HG02938 (cell line): ENCODE data around the gene SELENOK.
A peak's percentile ranks its signal among the peaks of the same experiment; 100 is the strongest.
"Not testable (repeated sequence)": the region's sequence is repeated elsewhere in the genome, so short reads cannot be mapped to it uniquely, and the experiment has no call there.

Experiments used
- ATAC-seq: cut with Tn5 transposase; IDR thresholded peaks from one replicate; pipeline ENCODE4 v1.9.1; 2021; ENCODE audit warnings: mild to moderate bottlenecking, moderate library complexity; ENCODE audit not compliant: unreplicated experiment

The SELENOK gene

DNA sequence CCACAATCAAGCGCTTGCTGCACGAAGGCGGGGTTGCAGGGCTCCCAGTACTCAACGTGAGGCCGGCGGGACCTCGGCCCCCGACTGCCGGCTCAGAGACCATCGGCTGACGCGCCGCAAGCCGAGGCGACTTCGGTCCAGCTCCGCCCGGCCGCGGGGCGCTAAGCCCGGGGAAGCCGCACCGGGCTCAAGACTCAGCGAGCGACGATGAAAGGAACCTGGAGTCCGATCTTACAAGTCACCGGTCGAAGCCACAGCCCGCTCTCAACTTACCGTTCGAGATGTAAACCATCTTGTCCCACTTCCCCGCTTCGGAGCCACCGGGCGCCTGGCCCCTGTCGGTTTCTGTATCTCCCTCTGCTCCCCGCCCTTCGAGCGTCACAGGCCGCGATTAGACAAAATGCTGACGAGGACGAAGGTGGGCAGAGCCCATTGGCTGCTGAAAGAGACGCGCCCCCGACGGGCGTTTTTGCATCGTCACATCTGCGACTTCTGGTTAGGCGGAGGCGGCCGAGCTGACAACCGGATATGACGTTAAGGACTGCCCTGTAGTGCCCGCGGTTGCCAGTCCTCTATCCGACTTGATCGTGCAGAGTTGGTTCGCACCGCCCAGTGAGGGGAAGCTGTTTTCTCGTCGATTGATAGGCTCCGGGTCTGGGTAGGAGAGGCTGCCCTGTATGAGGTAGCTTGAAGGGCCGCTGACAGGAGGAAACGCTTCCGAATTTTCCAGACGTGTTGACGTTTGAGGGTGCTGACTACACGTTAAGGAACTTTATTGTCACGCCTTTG is at the start of gene SELENOK:
Gene SELENOK, minus strand, starts transcription at position 363 of the 789 bp plus-strand sequence.
- peak; percentile 96 for ATAC-seq

DNA sequence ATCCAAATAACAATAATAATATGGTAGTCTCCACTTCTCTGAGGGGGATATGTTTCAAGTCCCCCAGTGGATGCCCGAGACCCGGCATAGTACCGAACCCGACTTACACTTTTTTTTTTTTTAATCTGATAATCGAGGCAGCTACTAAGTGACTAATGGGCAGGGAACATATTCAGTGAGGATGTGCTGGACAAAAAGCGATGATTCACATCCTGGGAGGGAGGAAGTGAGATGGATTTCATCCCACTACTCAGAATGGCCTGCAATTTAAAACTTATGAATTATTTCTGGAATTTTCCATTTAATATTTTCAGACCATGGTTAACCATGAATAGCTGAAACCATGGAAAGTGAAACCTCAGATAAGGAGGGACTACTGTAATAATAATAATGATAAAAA is 49.5 kb upstream of the SELENOK start:
- no peak for ATAC-seq

DNA sequence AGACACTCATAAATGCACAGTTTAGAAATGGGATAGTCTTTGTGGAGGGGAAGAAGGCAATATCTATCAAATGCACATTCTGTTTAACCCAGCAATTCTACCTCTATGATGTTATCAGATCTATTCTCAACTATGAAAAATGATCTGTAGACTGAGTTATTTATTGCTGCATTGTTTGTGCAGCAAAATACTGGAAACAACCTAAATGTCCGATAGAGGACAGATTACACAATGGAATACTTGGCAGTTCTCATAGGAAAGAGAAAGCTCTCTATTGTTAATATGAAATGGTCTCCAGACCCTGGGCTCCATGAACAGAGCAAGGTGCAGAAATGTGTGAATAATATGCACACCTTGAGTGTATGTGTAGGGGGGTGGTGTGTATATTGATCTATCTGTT is 49.0 kb upstream of the SELENOK start:
- no peak for ATAC-seq

DNA sequence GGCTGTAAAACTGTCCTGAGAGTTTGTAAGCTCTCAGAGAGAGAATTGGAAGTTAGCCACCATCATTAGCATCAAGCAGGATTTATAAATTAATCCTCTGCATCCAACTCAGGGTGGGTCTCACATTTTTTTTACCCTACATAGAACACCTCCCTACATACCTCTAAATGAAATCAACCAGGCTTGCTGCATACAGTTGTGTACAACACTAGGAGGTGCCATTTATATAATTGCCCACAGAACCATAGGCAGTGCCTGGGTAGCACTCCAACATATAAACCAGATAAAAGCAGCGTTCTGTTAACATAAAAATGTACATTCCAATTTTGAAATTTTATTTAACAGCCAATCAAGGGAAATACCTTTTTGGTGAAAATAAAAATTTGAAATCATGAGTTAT is 48.2 kb upstream of the SELENOK start:
- no peak for ATAC-seq

DNA sequence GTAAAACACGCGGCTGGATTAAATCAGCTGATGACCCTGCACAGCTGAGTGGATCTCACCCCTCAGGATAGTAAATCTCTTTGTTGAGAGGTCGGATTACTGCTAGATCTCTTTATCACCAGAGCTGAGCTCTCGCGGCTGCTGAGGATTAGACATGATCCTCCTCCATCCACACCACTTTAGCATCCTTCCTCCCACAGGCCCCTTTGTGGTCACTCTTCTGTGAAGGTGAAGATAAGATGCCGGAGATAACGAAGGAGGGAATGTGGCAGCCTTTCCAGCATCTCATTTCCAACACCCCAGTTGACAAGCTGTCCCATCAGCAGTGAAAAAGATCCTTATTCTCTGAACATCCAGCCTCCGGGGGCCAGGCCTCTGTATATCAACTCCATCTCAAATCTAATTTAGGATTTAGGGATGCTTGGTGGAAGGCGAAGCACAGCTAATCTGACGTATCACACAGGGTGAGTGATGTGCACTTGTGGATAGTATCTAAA is 47.5 kb upstream of the SELENOK start:
- ATAC-seq: no peak

DNA sequence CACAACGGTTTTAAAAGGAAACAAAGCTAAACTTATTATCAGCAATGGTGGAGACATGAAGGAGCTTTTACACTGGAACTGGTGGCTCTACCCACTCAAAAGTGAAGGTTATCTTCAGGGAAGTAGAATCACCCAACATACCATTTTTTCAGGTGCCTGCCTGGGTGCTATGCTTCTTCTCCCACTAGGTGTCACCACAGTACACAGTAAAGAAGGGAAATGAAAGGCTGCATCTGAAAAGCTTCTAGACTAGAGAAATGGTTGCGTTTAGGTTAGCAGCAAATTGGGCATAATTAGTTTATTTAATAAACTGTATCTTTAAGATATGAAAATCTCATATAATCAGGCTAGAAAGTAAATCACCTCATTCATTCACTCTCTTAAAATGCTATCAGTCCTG is 47.0 kb upstream of the SELENOK start:
- ATAC-seq: no peak

DNA sequence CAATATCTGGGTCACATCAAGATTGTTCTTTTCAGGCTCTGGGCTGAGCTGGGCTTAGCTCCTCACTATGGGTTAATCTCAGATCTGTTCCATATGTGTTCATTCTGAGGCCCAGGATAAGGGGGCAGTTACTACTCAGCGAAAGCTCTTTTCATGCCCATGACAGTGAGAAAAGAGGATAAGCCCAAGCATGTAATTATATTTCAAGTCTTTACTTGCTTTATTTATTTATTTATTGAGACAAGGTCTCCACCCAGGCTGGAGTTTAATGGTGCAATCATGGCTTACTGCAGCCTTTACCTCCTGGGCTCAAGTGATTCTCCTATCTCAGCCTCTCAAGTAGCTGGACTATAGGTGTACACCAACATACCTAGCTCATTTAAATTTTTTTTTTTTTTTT is 44.7 kb upstream of the SELENOK start:
- ATAC-seq: no peak

DNA sequence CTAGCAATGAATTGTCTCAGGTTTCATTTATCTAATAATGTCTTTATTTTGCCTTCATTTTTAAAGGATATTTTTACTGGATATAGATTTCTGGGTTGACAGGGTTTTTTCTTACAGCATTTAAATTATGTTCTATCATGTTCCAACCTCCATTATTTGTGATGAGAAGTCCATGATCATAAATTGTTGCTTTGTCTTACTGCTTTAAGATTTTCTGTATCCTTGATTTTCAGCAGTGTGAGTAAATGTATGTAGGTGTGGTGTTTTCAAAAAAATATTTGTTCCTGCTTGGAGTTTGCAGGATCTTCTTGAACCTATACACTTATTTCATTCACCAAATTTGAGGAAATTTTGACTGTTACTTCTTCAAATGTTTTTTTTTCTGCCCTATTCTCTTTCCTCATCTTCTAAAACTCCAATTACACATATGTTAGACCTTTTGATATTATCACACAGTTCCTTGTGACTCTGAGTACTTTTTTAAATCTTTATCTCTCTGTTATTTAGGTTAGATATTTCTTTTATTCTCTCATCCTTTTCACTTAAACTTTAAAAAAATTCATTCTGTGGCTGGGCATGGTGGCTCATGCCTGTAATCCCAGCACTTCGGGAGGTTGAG is 43.7 kb upstream of the SELENOK start:
- ATAC-seq: no peak

DNA sequence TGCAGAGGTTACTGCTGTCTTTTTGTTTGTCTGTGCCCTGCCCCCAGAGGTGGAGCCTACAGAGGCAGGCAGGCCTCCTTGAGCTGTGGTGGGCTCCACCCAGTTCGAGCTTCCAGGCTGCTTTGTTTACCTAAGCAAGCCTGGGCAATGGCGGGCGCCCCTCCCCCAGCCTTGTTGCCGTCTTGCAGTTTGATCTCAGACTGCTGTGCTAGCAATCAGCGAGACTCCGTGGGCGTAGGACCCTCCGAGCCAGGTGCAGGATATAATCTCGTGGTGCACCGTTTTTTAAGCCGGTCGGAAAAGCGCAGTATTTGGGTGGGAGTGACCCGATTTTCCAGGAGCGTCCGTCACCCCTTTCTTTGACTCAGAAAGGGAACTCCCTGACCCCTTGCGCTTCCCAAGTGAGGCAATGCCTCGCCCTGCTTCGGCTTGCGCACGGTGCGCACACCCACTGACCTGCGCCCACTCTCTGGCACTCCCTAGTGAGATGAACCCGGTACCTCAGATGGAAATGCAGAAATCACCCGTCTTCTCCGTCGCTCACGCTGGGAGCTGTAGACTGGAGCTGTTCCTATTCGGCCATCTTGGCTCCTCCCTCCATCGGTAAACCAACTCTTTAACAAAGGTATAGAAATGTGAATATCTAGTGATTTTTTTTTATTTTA is 35.7 kb upstream of the SELENOK start:
- not testable (repeated sequence) for ATAC-seq

DNA sequence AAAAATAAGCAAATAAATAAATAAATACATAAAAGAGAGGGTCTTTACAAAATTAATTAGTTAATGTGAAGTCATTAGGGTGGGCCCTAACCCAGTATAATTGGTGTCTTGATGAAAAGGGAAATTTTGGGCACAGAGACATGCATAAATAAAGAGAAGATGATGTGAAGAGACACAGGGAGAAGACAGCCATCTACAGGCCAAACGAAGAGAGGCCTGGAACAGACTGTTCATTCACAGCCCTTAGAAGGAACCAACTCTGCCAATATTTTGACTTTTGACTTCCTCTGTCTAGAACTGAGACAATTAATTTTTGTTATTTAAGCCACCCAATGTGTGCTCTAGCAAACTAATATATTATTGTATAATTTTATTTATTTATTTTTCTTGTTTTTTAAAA is 29.6 kb upstream of the SELENOK start:
- no peak for ATAC-seq

DNA sequence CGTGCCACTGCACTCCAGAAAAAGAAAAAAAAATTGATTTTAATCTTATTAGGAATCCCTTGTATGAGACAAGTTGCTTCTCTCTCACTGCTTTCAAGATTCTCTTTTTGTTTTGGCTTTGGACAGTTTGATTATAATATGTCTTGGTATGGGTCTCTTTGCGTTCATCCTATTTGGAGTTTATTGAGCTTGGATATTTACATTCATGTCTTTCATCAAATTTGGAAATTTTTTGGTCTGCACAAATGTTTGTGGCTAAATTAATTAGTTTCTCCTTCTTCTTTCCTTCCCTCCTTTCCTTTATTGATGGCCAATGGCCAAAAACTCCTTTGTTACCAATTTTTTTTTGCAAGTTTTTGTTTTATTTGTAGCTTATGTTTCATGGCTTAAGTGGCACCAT is 28.1 kb upstream of the SELENOK start:
- ATAC-seq: no peak

DNA sequence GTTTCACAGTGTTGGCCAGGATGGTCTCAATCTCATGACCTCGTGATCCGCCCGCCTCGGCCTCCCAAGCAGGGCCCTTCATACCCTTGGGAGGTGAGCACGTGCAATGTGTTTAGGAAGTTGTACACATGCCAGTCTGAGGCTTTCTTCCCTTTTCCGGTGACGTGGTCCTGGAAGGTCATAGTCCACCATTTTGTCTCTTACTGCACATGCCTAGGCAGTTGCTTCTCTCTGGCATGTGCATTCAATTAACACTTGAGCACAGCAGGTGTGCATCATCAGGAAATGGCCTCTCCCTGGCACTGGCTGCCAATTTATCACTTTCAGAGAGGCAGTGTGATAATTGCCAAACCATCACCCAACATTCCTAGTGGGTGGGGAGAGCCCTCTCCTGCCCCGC is 21.7 kb upstream of the SELENOK start:
- no peak for ATAC-seq

DNA sequence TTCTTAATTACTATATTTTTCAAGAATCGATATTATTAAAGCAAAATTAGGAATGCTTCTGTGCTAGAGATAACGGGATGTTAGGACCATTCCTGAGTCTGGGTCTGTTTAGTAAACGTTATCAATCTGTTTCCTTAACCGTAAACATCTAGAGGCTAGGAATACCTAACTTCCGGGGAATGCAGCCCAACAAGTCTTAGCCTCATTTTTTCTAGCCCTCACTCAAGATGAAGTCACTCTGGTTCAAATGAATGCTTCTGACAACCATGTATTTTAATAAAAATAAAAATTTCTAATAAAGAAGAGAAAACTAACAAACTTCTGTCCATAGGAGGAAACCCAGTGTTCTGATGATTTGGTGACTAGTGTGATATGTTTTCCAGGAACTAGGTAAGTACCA is 11.1 kb upstream of the SELENOK start:
- no peak for ATAC-seq

DNA sequence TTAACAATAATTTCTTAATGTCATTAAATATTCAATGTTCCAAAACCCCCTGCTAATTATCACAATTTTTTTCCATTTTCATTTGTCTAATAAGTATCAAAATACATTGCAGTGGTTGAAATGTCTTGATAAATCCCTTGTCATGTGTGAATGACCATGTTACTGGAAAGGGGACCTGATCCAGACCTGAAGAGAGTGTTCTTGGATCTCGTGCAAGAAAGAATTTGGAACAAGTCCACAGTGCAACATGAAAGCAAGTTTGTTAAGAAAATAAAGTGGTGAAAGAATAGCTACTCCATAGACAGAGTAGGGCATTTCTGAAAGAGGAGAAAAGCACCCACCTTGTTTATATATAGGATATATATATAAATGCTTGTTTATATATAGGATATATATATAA is 10.4 kb upstream of the SELENOK start:
- no peak for ATAC-seq

DNA sequence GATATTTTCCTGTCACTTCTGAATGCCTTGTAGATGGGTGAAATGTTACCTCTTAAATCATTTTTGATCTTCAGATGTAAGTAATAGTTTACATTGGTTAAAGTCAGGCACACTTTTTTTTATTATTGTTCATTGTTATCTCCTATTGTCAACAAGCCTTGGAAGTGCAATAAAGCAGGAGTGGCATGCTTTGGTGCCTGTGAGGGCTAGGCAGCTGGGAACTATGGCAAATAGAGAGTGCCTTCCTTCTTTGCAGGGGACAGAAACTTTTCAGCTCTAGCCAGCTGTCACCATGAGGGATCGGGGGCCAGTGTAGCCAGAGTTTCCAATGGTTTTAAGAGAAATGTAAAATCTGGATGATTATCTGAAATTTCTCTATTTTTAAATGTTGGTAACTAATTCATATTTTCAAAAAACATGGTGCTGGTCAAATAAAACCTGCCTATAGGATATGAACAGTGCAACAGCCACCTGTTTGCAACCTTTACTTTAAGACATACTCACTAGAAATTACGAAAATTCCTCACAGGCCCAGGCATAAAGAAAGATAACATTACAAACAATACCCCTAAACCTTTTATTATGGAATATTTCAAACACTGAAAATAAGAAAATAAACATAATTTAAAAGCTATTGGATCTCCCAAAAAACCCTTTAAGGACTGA is 9.1 kb upstream of the SELENOK start:
- no peak for ATAC-seq

DNA sequence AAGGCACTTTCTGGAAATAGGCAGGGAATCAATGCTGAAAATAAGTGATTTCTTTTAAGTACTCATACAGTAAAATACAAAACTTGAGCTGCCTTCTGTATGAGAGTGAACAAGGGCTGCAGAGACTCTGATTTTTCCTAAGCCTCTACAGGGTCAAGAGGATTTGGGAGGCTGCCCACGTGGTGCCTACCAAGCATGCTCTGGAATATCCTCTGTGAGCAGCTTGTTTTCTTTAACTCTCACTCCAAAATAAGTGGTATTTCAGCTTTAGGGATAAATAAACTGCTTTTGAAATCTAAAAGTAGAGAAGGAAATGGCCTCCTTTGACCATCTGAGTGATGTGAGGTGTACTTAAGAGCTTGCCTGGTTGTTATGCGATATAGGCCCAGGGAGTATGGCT is 8.1 kb upstream of the SELENOK start:
- ATAC-seq: no peak

DNA sequence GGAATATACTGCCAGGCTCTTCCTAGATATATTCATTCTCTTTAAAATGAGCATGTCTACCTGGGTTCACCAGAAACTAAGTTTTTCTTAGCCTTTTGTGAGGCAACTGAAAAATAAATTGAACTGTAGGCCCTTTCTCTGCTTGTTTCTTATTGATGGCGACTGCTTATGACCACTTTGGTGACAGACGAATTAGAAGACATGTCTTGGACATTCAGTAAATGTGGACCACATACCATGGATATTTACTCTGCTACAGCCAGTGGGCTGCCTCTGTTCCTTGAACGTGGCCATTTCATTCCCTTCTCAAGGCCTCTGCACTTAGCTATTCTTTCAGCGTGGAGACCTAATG is 603 bp upstream of the SELENOK start:
- ATAC-seq: no peak

DNA sequence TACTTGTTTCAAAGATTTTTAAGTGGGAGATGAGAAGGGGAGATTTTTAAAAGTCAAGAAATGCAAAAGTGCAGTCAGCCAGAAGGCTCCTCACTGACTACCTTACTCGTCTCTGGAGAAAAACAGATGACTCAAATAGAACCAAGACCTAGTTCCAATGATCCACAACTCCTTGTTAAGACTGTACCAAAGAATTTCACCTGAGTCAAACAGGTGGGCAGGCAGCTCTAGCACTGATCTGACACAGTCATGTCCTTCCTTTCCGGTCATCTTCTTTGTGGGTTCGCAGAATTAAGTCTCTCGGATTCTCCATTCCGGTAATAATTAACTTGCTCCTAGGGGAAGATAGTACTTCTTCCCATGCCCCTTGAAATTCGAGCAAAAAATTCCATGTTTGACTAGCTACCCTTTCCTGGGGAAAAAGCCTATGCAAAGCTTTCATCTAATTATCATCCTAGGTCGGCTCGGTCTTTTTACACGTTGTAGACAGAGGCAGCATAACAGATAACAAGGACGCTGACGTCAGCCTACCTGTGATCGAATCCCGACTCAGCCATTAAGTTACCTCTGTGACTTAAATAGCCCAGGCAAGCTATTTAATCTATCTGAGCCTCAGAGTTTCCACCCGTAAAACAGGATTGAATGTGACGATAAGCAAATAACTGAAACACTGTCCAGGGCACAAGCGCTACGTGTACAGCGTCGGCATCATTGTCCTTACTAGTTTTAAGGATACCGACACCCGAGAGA is 758 bp downstream of the SELENOK start:
- ATAC-seq: no peak

DNA sequence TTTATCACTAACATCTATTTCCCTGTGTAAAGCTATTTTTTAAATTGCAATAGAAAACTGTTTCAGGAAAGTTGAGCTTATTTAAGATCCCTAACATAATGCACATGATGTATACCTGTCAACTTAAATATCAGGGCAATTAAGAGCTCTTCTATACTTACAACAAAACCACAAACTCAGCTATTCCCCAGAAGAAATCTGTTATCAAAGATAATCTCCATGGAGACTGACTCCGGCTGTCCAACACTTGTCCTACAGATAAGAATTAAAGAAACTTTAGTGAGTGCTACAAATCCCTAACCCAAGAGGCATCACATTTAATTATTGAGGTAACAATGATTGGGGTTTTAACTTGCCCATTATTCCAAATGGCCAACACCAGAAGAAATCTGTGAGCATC is 3.4 kb downstream of the SELENOK start:
- ATAC-seq: no peak

DNA sequence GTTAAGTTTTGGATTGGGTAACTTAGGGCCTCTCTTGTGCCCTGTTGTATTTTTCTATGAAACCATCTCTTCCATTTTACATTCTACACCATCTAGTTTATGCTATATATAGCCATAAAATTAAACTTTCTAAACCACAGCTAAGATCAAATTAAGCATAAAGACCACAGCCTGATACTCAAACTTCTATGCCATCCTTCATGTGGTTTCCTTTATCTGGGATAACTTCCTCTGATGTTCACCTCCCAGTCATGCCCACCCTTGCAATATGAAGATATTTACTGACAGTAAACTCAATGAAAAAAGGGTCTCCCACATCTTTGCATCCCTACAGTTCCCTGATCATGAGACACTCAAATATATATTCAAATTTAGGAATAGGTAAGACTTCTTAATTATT is 4.2 kb downstream of the SELENOK start:
- ATAC-seq: no peak

DNA sequence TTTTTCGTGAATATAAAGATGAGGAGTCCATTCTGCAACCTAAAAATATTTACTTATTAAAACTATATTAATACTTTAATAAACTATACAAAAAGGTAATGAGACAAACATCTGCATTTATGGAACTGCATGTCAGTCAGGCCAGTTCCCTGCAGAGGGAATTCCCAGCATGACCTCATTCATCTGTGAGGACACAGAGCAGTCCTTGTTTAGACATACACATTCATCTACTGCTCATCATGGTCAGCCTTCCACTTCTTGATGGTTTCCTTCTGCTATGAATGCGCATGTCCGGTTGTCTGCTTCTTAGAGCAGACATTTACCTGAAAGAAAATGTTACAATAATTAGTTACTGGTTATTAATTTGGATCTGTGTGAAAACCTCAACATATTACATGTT is 6.4 kb downstream of the SELENOK start:
- no peak for ATAC-seq
